Sigmoid colon (tissue), 4 donors: ENCODE results near the gene C4A.

Experiments used
- POLR2AphosphoS5 ChIP-seq, 4 donors: sonication (generic); formaldehyde crosslinking; IDR thresholded peaks; one replicate each; pipeline ENCODE4 v1.6.1; 2017; ENCODE audit warnings: antibody characterized with exemption in 4 of 4
- TF ChIP-seq, protein P1 (sequence below), 4 experiments: fragments of 450-650 bp in 3 of 4; fragments of 200-600 bp in 1 of 4; IDR thresholded peaks; one replicate each; pipeline ENCODE4 v1.5.1; 2016 to 2019; ENCODE audit warnings: antibody characterized with exemption in 4 of 4, mild to moderate bottlenecking in 3 of 4, moderate library complexity in 2 of 4

GRCh38 chr6:31966506-31966905 is 15.4 kb upstream of the C4A start:
- TF ChIP-seq POLR2AphosphoS5 (IDR thresholded peaks at IDR 0.05) = no peak
- TF ChIP-seq, protein P1, sequence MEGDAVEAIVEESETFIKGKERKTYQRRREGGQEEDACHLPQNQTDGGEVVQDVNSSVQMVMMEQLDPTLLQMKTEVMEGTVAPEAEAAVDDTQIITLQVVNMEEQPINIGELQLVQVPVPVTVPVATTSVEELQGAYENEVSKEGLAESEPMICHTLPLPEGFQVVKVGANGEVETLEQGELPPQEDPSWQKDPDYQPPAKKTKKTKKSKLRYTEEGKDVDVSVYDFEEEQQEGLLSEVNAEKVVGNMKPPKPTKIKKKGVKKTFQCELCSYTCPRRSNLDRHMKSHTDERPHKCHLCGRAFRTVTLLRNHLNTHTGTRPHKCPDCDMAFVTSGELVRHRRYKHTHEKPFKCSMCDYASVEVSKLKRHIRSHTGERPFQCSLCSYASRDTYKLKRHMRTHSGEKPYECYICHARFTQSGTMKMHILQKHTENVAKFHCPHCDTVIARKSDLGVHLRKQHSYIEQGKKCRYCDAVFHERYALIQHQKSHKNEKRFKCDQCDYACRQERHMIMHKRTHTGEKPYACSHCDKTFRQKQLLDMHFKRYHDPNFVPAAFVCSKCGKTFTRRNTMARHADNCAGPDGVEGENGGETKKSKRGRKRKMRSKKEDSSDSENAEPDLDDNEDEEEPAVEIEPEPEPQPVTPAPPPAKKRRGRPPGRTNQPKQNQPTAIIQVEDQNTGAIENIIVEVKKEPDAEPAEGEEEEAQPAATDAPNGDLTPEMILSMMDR (IDR thresholded peaks at IDR 0.05) = no peak
